ENCODE measurements around the gene RAI14.

Gene RAI14

GRCh38 chr5:34656001-34656699, at the start of gene RAI14:
RAI14 (plus strand) TSS chr5:34656328; CDS start chr5:34686920, 30,592 bp downstream.
- peak; percentile 82 for DNase-seq (ENCODE audit: low spot score)

- no peak for DNase-seq (ENCODE audit: low spot score)
Measured at GRCh38 chr5:34608368-34608767, 47.8 kb upstream of the RAI14 start.

GRCh38 chr5:34608859-34609648, 47.1 kb upstream of the RAI14 start:
- peak; percentile 87 for DNase-seq (ENCODE audit: low spot score)

GRCh38 chr5:34609951-34610441, 46.1 kb upstream of the RAI14 start:
- DNase-seq (ENCODE audit: low spot score) = no peak

GRCh38 chr5:34610546-34610945, 45.6 kb upstream of the RAI14 start:
- no peak for DNase-seq (ENCODE audit: low spot score)

- DNase-seq (ENCODE audit: low spot score) = no peak
Measured at GRCh38 chr5:34611464-34612415, 44.4 kb upstream of the RAI14 start.

GRCh38 chr5:34616651-34617050, 39.5 kb upstream of the RAI14 start:
- DNase-seq (ENCODE audit: low spot score) = no peak

- DNase-seq (ENCODE audit: low spot score) = no peak
Measured at GRCh38 chr5:34618371-34619065, 37.6 kb upstream of the RAI14 start.

- no peak for DNase-seq (ENCODE audit: low spot score)
Measured at GRCh38 chr5:34620185-34620584, 35.9 kb upstream of the RAI14 start.

- no peak for DNase-seq (ENCODE audit: low spot score)
Measured at GRCh38 chr5:34621277-34622097, 34.6 kb upstream of the RAI14 start.

GRCh38 chr5:34622098-34622400, 34.1 kb upstream of the RAI14 start:
- DNase-seq (ENCODE audit: low spot score) = no peak

- DNase-seq (ENCODE audit: low spot score) = no peak
Measured at GRCh38 chr5:34624691-34625090, 31.4 kb upstream of the RAI14 start.

GRCh38 chr5:34625246-34625645, 30.9 kb upstream of the RAI14 start:
- no peak for DNase-seq (ENCODE audit: low spot score)

GRCh38 chr5:34626036-34626435, 30.1 kb upstream of the RAI14 start:
- DNase-seq (ENCODE audit: low spot score) = peak; percentile 20

GRCh38 chr5:34626751-34627150, 29.4 kb upstream of the RAI14 start:
- no peak for DNase-seq (ENCODE audit: low spot score)

- DNase-seq (ENCODE audit: low spot score) = no peak
Measured at GRCh38 chr5:34627794-34628193, 28.3 kb upstream of the RAI14 start.

GRCh38 chr5:34628373-34628772, 27.8 kb upstream of the RAI14 start:
- no peak for DNase-seq (ENCODE audit: low spot score)

GRCh38 chr5:34630596-34630995, 25.5 kb upstream of the RAI14 start:
- no peak for DNase-seq (ENCODE audit: low spot score)

GRCh38 chr5:34632807-34633422, 23.2 kb upstream of the RAI14 start:
- no peak for DNase-seq (ENCODE audit: low spot score)

GRCh38 chr5:34639852-34640626, 16.1 kb upstream of the RAI14 start:
- no peak for DNase-seq (ENCODE audit: low spot score)
